Chondrocyte (in vitro differentiated cells): ENCODE measurements around the gene TFR2. TPM values are rescaled to one million over a fixed set of nuclear protein-coding genes. Genes with fewer than 3 reads are reported as not detected.

ENCODE experiments used
- DNase-seq: peaks from one replicate; pipeline ENCODE4 v3.0.0; 2021; ENCODE audit warnings: mixed read lengths, low spot score
- H3K27ac Mint-ChIP-seq: one replicate; pipeline ENCODE4 v1.8.0; 2021; ENCODE audit warnings: mild to moderate bottlenecking, moderate library complexity, mixed read lengths; ENCODE audit not compliant: unreplicated experiment
- H3K27me3 Mint-ChIP-seq: 2 replicates; pipeline ENCODE4 v1.8.0; 2021; ENCODE audit warnings: low read depth, mixed read lengths
- H3K36me3 Mint-ChIP-seq: 2 replicates; pipeline ENCODE4 v1.8.0; 2021; ENCODE audit warnings: low read depth, mixed read lengths
- H3K4me1 Mint-ChIP-seq: 2 replicates; pipeline ENCODE4 v1.8.0; 2021; ENCODE audit warnings: low read depth, mild to moderate bottlenecking, mixed read lengths
- H3K4me3 Mint-ChIP-seq: one replicate; pipeline ENCODE4 v1.8.0; 2021; ENCODE audit warnings: mild to moderate bottlenecking, moderate library complexity, mixed read lengths; ENCODE audit not compliant: unreplicated experiment
- H3K9me3 Mint-ChIP-seq: 2 replicates; pipeline ENCODE4 v1.8.0; 2021; ENCODE audit warnings: low read depth, mixed read lengths
- total RNA-seq: library from RNA; stranded (reverse); gene quantifications from 3 replicates; pipeline ENCODE4 v1.2.1, GENCODE V29; 2021
- TF ChIP-seq, protein P1 (sequence below): fragments of 200-600 bp; sonication (generic); IDR thresholded peaks from 2 replicates; pipeline ENCODE4 v1.5.0; 2021; ENCODE audit warnings: antibody characterized with exemption, mild to moderate bottlenecking, moderate library complexity

Gene TFR2
- total RNA-seq, 1 donor from 2014 or later = 2.1 TPM

DNA sequence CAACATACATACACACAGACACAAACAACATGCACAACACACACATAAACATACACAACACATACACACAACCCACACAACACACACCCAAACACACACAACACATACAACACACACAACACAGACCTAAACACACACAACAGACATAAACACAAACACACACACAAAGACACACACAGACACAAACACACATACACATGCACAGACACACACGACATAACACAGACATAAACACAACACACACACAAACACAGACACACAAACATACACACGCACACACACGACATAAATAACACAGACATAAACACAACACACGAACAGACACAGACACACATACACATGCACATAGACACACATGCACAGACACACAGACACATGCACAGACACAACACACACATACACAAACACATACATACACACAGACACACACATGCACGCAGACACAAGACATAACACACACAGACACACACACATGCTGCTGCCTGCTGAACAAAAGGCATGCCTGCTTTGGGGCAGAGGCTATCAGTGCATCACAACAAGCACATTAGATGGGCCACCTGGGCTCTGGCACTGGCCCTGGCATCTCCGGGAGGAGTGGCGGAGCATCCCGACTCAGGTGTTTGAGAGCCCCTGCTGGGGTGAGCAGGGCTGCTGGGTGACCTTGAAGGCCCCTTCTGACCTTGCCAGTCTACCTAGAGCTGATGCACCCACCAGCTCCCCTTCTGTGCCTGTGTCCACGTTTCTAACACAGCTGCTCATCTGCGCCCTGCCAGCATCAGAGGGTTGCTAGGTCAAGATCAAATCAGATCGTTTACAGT is 60.7 kb downstream of the TFR2 start:
- Mint-ChIP-seq H3K27me3 (no peaks in the 10 kb centered on the region), H3K4me3 (no peak overlapping the region), H3K36me3 (peaks cover 8% of the 10 kb centered on the region), H3K4me1 (peaks cover 26% of the 10 kb centered on the region), H3K9me3 (no peaks in the 10 kb centered on the region), H3K27ac (no peak overlapping the region)
- DNase-seq = no peak
- TF ChIP-seq, protein P1, sequence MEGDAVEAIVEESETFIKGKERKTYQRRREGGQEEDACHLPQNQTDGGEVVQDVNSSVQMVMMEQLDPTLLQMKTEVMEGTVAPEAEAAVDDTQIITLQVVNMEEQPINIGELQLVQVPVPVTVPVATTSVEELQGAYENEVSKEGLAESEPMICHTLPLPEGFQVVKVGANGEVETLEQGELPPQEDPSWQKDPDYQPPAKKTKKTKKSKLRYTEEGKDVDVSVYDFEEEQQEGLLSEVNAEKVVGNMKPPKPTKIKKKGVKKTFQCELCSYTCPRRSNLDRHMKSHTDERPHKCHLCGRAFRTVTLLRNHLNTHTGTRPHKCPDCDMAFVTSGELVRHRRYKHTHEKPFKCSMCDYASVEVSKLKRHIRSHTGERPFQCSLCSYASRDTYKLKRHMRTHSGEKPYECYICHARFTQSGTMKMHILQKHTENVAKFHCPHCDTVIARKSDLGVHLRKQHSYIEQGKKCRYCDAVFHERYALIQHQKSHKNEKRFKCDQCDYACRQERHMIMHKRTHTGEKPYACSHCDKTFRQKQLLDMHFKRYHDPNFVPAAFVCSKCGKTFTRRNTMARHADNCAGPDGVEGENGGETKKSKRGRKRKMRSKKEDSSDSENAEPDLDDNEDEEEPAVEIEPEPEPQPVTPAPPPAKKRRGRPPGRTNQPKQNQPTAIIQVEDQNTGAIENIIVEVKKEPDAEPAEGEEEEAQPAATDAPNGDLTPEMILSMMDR = no peak

DNA sequence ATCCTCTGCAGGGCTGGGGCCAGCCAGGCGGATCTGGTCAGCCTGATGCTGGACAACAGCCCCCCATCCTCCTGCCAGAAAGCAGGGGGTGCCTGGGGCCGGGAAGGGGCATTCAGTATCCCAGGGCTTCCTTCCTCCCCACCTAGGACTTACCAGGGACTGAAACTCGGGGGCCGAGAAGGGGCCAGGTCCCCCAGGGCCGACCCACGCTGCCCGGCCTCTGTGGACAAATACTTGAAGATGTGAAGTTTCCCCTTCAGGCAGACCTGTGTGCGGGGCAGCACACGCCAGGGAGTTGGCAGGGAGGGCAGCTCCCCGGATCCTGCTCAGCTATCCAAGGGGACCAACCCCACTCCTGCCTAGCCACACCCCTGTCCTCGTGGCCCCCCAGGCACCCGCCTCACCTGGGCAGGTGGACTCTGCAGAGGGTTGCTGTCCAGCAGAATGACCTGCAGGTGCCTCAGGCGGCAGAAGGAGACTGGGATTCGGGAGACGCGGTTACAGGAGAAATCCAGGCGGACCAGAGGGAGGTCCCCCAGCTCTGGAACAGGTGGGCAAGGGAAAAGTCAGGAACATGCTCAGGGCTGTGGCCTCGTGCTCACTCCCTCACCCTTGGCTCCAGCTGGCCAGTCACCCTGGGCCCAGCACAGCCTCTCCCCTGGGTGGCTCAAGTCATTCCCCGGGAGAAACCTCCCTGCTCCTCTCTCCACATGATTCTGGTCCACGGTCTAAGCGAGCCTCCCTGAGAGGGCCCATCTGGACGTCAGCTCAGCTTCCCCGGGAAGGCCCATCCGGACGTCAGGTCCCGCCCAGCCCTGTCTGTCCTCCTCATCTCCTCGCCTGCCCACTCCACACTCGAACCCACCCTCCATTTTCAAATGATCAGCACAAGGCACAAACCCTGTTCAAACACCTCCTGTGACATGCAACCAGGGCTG is 62.8 kb downstream of the TFR2 start:
- peaks cover 12% of the 10 kb centered on the region for H3K36me3 Mint-ChIP-seq
- DNase-seq = no peak
- TF ChIP-seq, protein P1 = no peak
- no peaks in the 10 kb centered on the region for H3K27me3 Mint-ChIP-seq
- H3K4me3 Mint-ChIP-seq = no peak overlapping the region
- H3K27ac Mint-ChIP-seq = no peak overlapping the region
- no peaks in the 10 kb centered on the region for H3K9me3 Mint-ChIP-seq
- peaks cover 6% of the 10 kb centered on the region for H3K4me1 Mint-ChIP-seq

DNA sequence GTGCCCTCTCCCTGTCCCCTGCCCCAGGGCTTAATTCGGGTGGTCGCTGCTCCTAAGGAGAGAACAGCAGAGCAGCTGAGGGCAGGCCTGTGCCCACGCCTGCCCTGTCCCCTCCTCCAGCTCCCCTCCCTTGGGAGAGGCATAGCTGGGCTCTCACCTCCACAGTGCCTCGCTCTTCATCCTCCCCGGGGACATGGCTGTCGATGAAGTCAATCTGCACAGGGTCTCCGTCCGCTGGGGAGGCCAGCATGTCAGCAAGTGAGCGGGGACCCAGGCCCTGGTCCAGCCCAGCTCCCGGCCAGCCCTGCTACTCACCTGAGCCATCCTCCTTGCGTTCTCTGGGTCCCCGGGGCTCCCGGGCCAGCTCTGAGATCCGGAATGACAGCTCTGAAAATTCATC is 63.8 kb downstream of the TFR2 start:
- Mint-ChIP-seq H3K27me3 (no peaks in the 10 kb centered on the region), H3K9me3 (no peaks in the 10 kb centered on the region), H3K4me1 (no peaks in the 10 kb centered on the region), H3K27ac (no peak overlapping the region), H3K4me3 (no peak overlapping the region), H3K36me3 (peaks cover 12% of the 10 kb centered on the region)
- TF ChIP-seq, protein P1 = no peak
- no peak for DNase-seq

DNA sequence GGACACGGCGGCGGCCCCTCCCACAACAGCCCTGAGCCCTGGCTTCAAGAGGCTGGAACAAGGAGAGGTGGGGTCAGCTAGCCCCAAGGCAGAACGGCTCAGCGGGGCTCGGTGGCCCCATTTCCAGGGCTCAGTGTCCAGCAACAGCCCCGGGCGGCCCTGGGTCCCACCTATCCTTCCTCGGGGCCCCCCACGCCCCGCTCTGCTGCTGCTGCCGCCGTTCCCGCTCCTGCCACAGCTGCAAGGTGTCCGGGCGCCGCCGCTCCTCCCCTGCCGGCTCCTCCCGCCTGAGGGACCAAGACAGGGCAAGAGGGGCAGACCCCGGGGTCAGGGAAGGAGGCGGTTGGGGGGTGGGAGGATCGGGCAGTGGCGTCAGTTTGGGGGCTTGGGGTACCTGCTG is 64.2 kb downstream of the TFR2 start:
- Mint-ChIP-seq H3K4me3 (no peak overlapping the region), H3K27me3 (no peaks in the 10 kb centered on the region), H3K4me1 (no peaks in the 10 kb centered on the region), H3K9me3 (no peaks in the 10 kb centered on the region), H3K36me3 (peaks cover 12% of the 10 kb centered on the region), H3K27ac (no peak overlapping the region)
- DNase-seq = no peak
- TF ChIP-seq, protein P1 = no peak

DNA sequence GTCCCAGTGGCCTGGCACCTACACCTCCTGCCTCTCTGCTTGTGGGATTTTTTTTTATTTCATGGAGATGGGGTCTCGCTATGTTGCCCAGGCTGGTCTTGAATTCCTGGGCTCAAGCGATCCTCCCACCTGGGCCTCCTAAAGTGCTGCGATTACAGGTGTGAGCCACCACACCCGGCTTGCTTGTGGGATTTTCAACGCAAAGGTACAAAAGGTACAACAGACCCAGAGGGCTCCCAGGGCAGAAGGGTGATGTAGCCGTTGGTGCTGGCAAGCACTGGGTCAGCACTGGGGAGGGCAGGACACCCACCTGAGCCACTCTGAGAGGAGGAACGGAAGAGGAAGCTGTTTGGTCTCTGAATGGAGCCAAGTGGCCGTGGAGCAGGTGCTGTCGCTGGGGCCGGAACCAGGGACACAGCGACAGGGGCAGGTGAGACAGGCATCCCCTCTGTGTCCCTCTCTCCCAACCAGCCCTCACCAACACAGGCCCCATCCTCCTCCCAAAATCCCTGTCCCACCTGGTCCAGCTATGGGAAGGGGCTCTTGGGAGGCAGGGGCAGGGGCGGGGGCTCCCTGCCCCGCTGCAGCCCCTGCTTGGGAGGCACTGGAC is 64.9 kb downstream of the TFR2 start:
- H3K27ac Mint-ChIP-seq = no peak overlapping the region
- no peak overlapping the region for H3K4me3 Mint-ChIP-seq
- H3K36me3 Mint-ChIP-seq = peaks cover 12% of the 10 kb centered on the region
- no peaks in the 10 kb centered on the region for H3K27me3 Mint-ChIP-seq
- TF ChIP-seq, protein P1 = no peak
- no peaks in the 10 kb centered on the region for H3K9me3 Mint-ChIP-seq
- DNase-seq = no peak
- H3K4me1 Mint-ChIP-seq = no peaks in the 10 kb centered on the region
